H9 (cell line): ENCODE data around the gene EXOG. TPM values are rescaled to one million over a fixed set of nuclear protein-coding genes. Genes with fewer than 3 reads are reported as not detected.

ENCODE experiments used
- DNase-seq: peaks from one replicate; pipeline ENCODE4 v3.0.0-alpha.2; 2017
- H2AFZ ChIP-seq: one replicate; pipeline ENCODE4 v1.6.1; 2013; ENCODE audit warnings: mild to moderate bottlenecking, low read length, control low read depth, moderate library complexity
- H2AK5ac ChIP-seq: 2 replicates; pipeline ENCODE4 v1.6.1; 2013; ENCODE audit warnings: low read length, control low read depth, mixed read lengths; ENCODE audit not compliant: insufficient read length
- H2BK120ac ChIP-seq: one replicate; pipeline ENCODE4 v1.6.1; 2013; ENCODE audit warnings: low read depth, mild to moderate bottlenecking, low read length, control low read depth, inconsistent platforms; ENCODE audit not compliant: poor library complexity, severe bottlenecking
- H2BK12ac ChIP-seq: 2 replicates; pipeline ENCODE4 v1.6.1; 2013; ENCODE audit warnings: low read length, control low read depth, mixed read lengths, low read depth; ENCODE audit not compliant: insufficient read length
- H2BK15ac ChIP-seq: 2 replicates; pipeline ENCODE4 v1.6.1; 2013; ENCODE audit warnings: low read depth, low read length, control low read depth
- H2BK20ac ChIP-seq: one replicate; pipeline ENCODE4 v1.6.1; 2013; ENCODE audit warnings: low read depth, mild to moderate bottlenecking, low read length, control low read depth, inconsistent platforms; ENCODE audit not compliant: poor library complexity, severe bottlenecking
- H2BK5ac ChIP-seq: 2 replicates; pipeline ENCODE4 v1.6.1; 2013; ENCODE audit warnings: low read length, control low read depth, mixed read lengths; ENCODE audit not compliant: insufficient read length
- H3K14ac ChIP-seq: 2 replicates; pipeline ENCODE4 v1.6.1; 2013; ENCODE audit warnings: low read length, control low read depth; ENCODE audit not compliant: insufficient read depth
- H3K18ac ChIP-seq: 2 replicates; pipeline ENCODE4 v1.6.1; 2013; ENCODE audit warnings: low read depth, mild to moderate bottlenecking, mixed read lengths, low read length, control low read depth; ENCODE audit not compliant: insufficient read length
- H3K23ac ChIP-seq: 2 replicates; pipeline ENCODE4 v1.6.1; 2013; ENCODE audit warnings: low read length, control low read depth, mixed read lengths, low read depth; ENCODE audit not compliant: insufficient read length
- H3K23me2 ChIP-seq: 2 replicates; pipeline ENCODE4 v1.6.1; 2013; ENCODE audit warnings: low read depth, mild to moderate bottlenecking, mixed read lengths, low read length, control low read depth; ENCODE audit not compliant: insufficient read length, poor library complexity, severe bottlenecking
- H3K27ac ChIP-seq: 2 replicates; pipeline ENCODE4 v1.5.1; 2013; ENCODE audit warnings: low read length, control low read depth, mixed read lengths, low read depth; ENCODE audit not compliant: insufficient read length
- H3K27me3 ChIP-seq: 2 replicates; pipeline ENCODE4 v1.6.1; 2013; ENCODE audit warnings: low read length, control low read depth, inconsistent platforms; ENCODE audit not compliant: insufficient read depth
- H3K4ac ChIP-seq: 2 replicates; pipeline ENCODE4 v1.6.1; 2013; ENCODE audit warnings: low read depth, mild to moderate bottlenecking, control low read depth, inconsistent platforms, low read length, moderate library complexity
- H3K4me1 ChIP-seq: 2 replicates; pipeline ENCODE4 v1.6.1; 2013; ENCODE audit warnings: low read length, control low read depth, inconsistent platforms; ENCODE audit not compliant: insufficient read depth
- H3K4me2 ChIP-seq: 2 replicates; pipeline ENCODE4 v1.6.1; 2013; ENCODE audit warnings: low read length, control low read depth, mixed read lengths; ENCODE audit not compliant: insufficient read length, insufficient read depth
- H3K56ac ChIP-seq: 2 replicates; pipeline ENCODE4 v1.6.1; 2013; ENCODE audit warnings: low read depth, mild to moderate bottlenecking, mixed read lengths, low read length, control low read depth; ENCODE audit not compliant: insufficient read length
- H3K79me1 ChIP-seq: 2 replicates; pipeline ENCODE4 v1.6.1; 2013; ENCODE audit warnings: low read depth, mild to moderate bottlenecking, moderate library complexity, low read length, control low read depth, inconsistent platforms; ENCODE audit not compliant: insufficient read depth, poor library complexity, severe bottlenecking
- H3K79me2 ChIP-seq: 2 replicates; pipeline ENCODE4 v1.6.1; 2013; ENCODE audit warnings: low read length, control low read depth, inconsistent platforms; ENCODE audit not compliant: insufficient read depth
- H3K9ac ChIP-seq: 2 replicates; pipeline ENCODE4 v1.6.1; 2013; ENCODE audit warnings: low read length, control low read depth, mixed read lengths; ENCODE audit not compliant: insufficient read length; ENCODE audit errors: extremely low read depth
- H3K9me3 ChIP-seq: one replicate; pipeline ENCODE4 v1.6.1; 2013; ENCODE audit warnings: low read depth, low read length, inconsistent platforms; ENCODE audit not compliant: control insufficient read depth
- H3T11ph ChIP-seq: one replicate; pipeline ENCODE4 v1.6.1; 2013; ENCODE audit warnings: mild to moderate bottlenecking, low read length, control low read depth, inconsistent platforms
- H4K20me1 ChIP-seq: one replicate; pipeline ENCODE4 v1.6.1; 2013; ENCODE audit not compliant: control insufficient read depth, insufficient read length, insufficient read depth
- H4K5ac ChIP-seq: 2 replicates; pipeline ENCODE4 v1.6.1; 2013; ENCODE audit warnings: low read depth, mild to moderate bottlenecking, mixed read lengths, low read length, control low read depth; ENCODE audit not compliant: insufficient read length
- H4K8ac ChIP-seq: replicated peaks from 2 replicates; pipeline ENCODE4 v1.6.1; 2013; ENCODE audit warnings: low read length, control low read depth, mixed read lengths, low read depth; ENCODE audit not compliant: insufficient read length
- H4K91ac ChIP-seq: 2 replicates; pipeline ENCODE4 v1.6.1; 2013; ENCODE audit warnings: low read depth, mild to moderate bottlenecking, moderate library complexity, mixed read lengths, low read length, control low read depth; ENCODE audit not compliant: insufficient read length
- H3K27ac Mint-ChIP-seq, 3 experiments: 2 replicates in 2 of 3; 3 replicates in 1 of 3; pipeline ENCODE4 v1.8.0; 2020 to 2021; ENCODE audit warnings: mixed read lengths in 3 of 3, mild to moderate bottlenecking in 1 of 3, moderate library complexity in 1 of 3
- H3K27me3 Mint-ChIP-seq: 2 replicates; pipeline ENCODE4 v1.8.0; 2021; ENCODE audit warnings: low read depth, mild to moderate bottlenecking, moderate library complexity, mixed read lengths
- H3K36me3 Mint-ChIP-seq, 3 experiments: 2 replicates in 2 of 3; 3 replicates in 1 of 3; pipeline ENCODE4 v1.8.0; 2020 to 2021; ENCODE audit warnings: low read depth in 3 of 3, mixed read lengths in 3 of 3; ENCODE audit not compliant: insufficient read depth in 1 of 3
- H3K4me1 Mint-ChIP-seq, 2 experiments: 2 replicates each; pipeline ENCODE4 v1.8.0; 2020; ENCODE audit warnings: mixed read lengths in 2 of 2
- H3K4me3 Mint-ChIP-seq, 2 experiments: 2 replicates in 1 of 2; 3 replicates in 1 of 2; pipeline ENCODE4 v1.8.0; 2020 to 2021; ENCODE audit warnings: mild to moderate bottlenecking in 2 of 2, mixed read lengths in 2 of 2, moderate library complexity in 1 of 2
- H3K9me3 Mint-ChIP-seq, 2 experiments: 2 replicates in 1 of 2; 3 replicates in 1 of 2; pipeline ENCODE4 v1.8.0; 2020; ENCODE audit warnings: mild to moderate bottlenecking in 2 of 2, mixed read lengths in 2 of 2, moderate library complexity in 1 of 2
- CTCF ChIP-seq: fragments of 200-600 bp; sonication (generic); conservative IDR thresholded peaks from 3 replicates; pipeline ENCODE4 v1.8.0; 2021; ENCODE audit warnings: antibody characterized with exemption, mild to moderate bottlenecking
- WGBS: extraction: QIAGEN DNeasy Blood & Tissue Kit; methylation state at CpG from one replicate; pipeline ENCODE4 v1.1.7; 2013; ENCODE audit warnings: missing lambda C conversion rate, low lambda C conversion rate, mixed read lengths; ENCODE audit not compliant: insufficient read length; ENCODE audit errors: extremely low coverage; 5-methylcytosine and 5-hydroxymethylcytosine counted together
- total RNA-seq: library from RNA; stranded (reverse); gene quantifications from 2 replicates; pipeline ENCODE4 v1.2.1, GENCODE V29; 2021

EXOG gene
- total RNA-seq, 1 experiment from 2014 or later, result 14.1 TPM

DNA sequence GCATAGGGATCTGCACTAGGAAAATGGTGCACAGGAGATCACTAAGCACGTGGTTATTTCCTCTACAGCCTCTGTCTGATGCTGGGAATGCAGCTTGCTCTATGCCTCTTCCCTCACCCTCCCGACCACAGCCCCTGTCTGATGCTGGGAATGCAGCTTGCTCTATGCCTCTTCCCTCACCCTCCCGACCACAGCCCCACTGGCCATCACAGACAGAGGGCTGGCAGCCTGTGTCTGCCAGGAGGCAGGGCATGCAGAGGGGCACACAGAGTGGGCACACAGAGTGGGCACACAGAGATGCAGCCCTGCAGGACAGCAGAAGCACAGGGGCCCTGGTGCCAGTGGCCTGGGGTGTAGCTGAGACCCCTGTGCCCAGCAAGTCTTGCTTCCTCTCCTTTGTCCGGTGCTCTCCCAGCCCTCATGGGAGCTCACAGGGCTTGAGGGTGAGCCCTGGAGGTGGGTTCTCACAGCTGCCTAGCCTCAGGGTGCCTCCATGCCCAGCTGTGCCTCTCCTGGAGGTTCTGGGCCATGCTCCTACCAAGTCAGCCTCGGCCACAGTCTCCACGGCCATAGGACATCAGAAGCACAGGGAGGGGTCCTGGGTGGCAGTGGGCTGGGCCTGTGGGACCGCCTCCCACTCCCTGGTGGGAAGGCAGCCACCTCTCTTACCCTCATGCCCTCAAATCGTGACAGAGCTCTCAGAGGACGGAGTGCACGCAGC lies 65.8 kb downstream of the EXOG start:
- H3K23ac ChIP-seq, result no peak overlapping the region
- no peaks in the 10 kb centered on the region for H3K27me3 ChIP-seq
- no peak overlapping the region for H3T11ph ChIP-seq
- H3K4ac ChIP-seq, result no peak overlapping the region
- H2AFZ ChIP-seq, result no peak overlapping the region
- peaks cover 0 to 12% (median 6%) of the 10 kb centered on the region in 3 experiments; a peak in 2 of 7 replicates for H3K36me3 Mint-ChIP-seq
- no peak overlapping the region for H3K27ac Mint-ChIP-seq
- no peak overlapping the region for H2AK5ac ChIP-seq
- no peak overlapping the region for H3K4me3 Mint-ChIP-seq
- H2BK15ac ChIP-seq, result no peak overlapping the region
- H2BK20ac ChIP-seq, result no peak overlapping the region
- H3K9me3 Mint-ChIP-seq, result no peaks in the 10 kb centered on the region
- H2BK120ac ChIP-seq, result no peak overlapping the region
- H3K18ac ChIP-seq, result no peak overlapping the region
- 0 out of 4 replicates have a peak, but pooled peaks cover 0 to 2% of the 10 kb centered on the region in 2 experiments for H3K4me1 Mint-ChIP-seq
- H3K79me2 ChIP-seq, result no peaks in the 10 kb centered on the region
- no peaks in the 10 kb centered on the region for H3K23me2 ChIP-seq
- no CpG with 5 or more reads among the region's 10 CpGs for WGBS
- no peak overlapping the region for H3K9ac ChIP-seq
- no peak overlapping the region for H3K56ac ChIP-seq
- no peaks in the 10 kb centered on the region for H4K20me1 ChIP-seq
- no peak overlapping the region for H4K91ac ChIP-seq
- H3K79me1 ChIP-seq, result no peaks in the 10 kb centered on the region
- H3K9me3 ChIP-seq, result no peaks in the 10 kb centered on the region
- H3K4me1 ChIP-seq, result no peaks in the 10 kb centered on the region
- TF ChIP-seq CTCF, result no peak
- no peak overlapping the region; the same call in 1 of the 2 replicates for H3K14ac ChIP-seq
- no peak overlapping the region for H3K4me2 ChIP-seq
- no peak overlapping the region for H4K5ac ChIP-seq
- H2BK5ac ChIP-seq, result no peak overlapping the region
- H4K8ac ChIP-seq, result no peak overlapping the region
- no peak overlapping the region for H3K27ac ChIP-seq
- H2BK12ac ChIP-seq, result no peak overlapping the region
- peak; percentile 18 for DNase-seq
- no peaks in the 10 kb centered on the region; the same call in 1 of the 2 replicates for H3K27me3 Mint-ChIP-seq
